ENCODE data around the gene PCNT. TPM values are rescaled to one million over a fixed set of nuclear protein-coding genes. Genes with fewer than 3 reads are reported as not detected.

Gene PCNT
- total RNA-seq, 1 experiment from 2014 or later, result 39.6 TPM

GRCh38 chr21:46404306-46404705 lies 80.3 kb downstream of the PCNT start:
- Mint-ChIP-seq H3K4me3 (no peak overlapping the region), H3K27me3 (ENCODE audit: low read depth) (no peaks in the 10 kb centered on the region), H3K27ac (no peak overlapping the region), H3K36me3 (ENCODE audit: insufficient read depth in 1 of 3, low read depth in 3 of 3) (peaks cover 18 to 46% (median 44%) of the 10 kb centered on the region in 3 experiments; a peak in 6 of 7 replicates), H3K9me3 (no peaks in the 10 kb centered on the region; a peak in 1 of 5 replicates), H3K4me1 (peaks cover under 1 to 3% of the 10 kb centered on the region in 2 experiments)
- Histone ChIP-seq H3K23me2 (ENCODE audit: insufficient read length, low read depth, low read length, poor library complexity, severe bottlenecking) (no peaks in the 10 kb centered on the region), H4K5ac (ENCODE audit: insufficient read length, low read depth, low read length) (no peak overlapping the region), H2BK20ac (ENCODE audit: low read depth, low read length, poor library complexity, severe bottlenecking) (no peak overlapping the region), H3K27ac (ENCODE audit: insufficient read length, low read depth, low read length) (no peak overlapping the region), H3K79me1 (ENCODE audit: insufficient read depth, low read depth, low read length, poor library complexity, severe bottlenecking) (no peaks in the 10 kb centered on the region), H2BK15ac (ENCODE audit: low read depth, low read length) (no peak overlapping the region), H4K91ac (ENCODE audit: insufficient read length, low read depth, low read length) (no peak overlapping the region), H3K14ac (ENCODE audit: insufficient read depth, low read length) (no peak overlapping the region), H3T11ph (ENCODE audit: low read length) (no peak overlapping the region), H3K4me1 (ENCODE audit: insufficient read depth, low read length) (no peaks in the 10 kb centered on the region), H2BK12ac (ENCODE audit: insufficient read length, low read depth, low read length) (no peak overlapping the region), H3K9ac (ENCODE audit: extremely low read depth, insufficient read length, low read length) (no peak overlapping the region), H3K4me2 (ENCODE audit: insufficient read depth, insufficient read length, low read length) (no peak overlapping the region), H2BK120ac (ENCODE audit: low read depth, low read length, poor library complexity, severe bottlenecking) (no peak overlapping the region), H4K8ac (replicated peaks; ENCODE audit: insufficient read length, low read depth, low read length) (no peak overlapping the region), H3K56ac (ENCODE audit: insufficient read length, low read depth, low read length) (no peak overlapping the region), H3K27me3 (ENCODE audit: insufficient read depth, low read length) (no peaks in the 10 kb centered on the region), H3K9me3 (ENCODE audit: control insufficient read depth, low read depth, low read length) (no peaks in the 10 kb centered on the region), H2AK5ac (ENCODE audit: insufficient read length, low read length) (no peak overlapping the region), H3K4ac (ENCODE audit: low read depth, low read length) (no peak overlapping the region), H2AFZ (ENCODE audit: low read length) (no peak overlapping the region), H4K20me1 (ENCODE audit: control insufficient read depth, insufficient read depth, insufficient read length) (no peaks in the 10 kb centered on the region), H3K23ac (ENCODE audit: insufficient read length, low read depth, low read length) (no peak overlapping the region), H2BK5ac (ENCODE audit: insufficient read length, low read length) (no peak overlapping the region), H3K18ac (ENCODE audit: insufficient read length, low read depth, low read length) (no peak overlapping the region), H3K79me2 (ENCODE audit: insufficient read depth, low read length) (no peaks in the 10 kb centered on the region)
- no peak for DNase-seq
- TF ChIP-seq CTCF (conservative IDR thresholded peaks at IDR 0.05), result no peak
- no CpG with 5 or more reads among the region's 14 CpGs for WGBS (ENCODE audit: extremely low coverage, insufficient read length, low lambda C conversion rate)

Data from H9 (cell line).